ENCODE data around the gene DDA1.

DDA1 gene

GRCh38 chr19:17281391-17282304 is 27.7 kb upstream of the DDA1 start, which contains the start of gene ANKLE1:
Gene ANKLE1 (plus strand): TSS chr19:17281901. CDS start chr19:17281921, 20 bp downstream.
- Histone ChIP-seq H3K4me1 (ENCODE audit: insufficient read depth, low read length) (no peaks in the 10 kb centered on the region), H3K27ac (ENCODE audit: low read length) (no peak within 1 kb of the TSS), H3K9ac (ENCODE audit: low read depth, low read length) (no peak within 1 kb of the TSS), H4K20me1 (ENCODE audit: insufficient read depth, low read length) (peaks cover 7% of the 10 kb centered on the region; the same call in 1 of the 2 replicates), H3K9me3 (ENCODE audit: insufficient read depth, low read length, severe bottlenecking) (no peaks in the 10 kb centered on the region), H2AFZ (ENCODE audit: low read depth, low read length) (no peak within 1 kb of the TSS), H3K36me3 (ENCODE audit: insufficient read depth, low read length) (peaks cover 16% of the 10 kb centered on the region), H3K4me2 (ENCODE audit: insufficient read depth, low read length) (no peak within 1 kb of the TSS), H3K79me2 (ENCODE audit: insufficient read depth, low read length) (no peaks in the 10 kb centered on the region), H3K27me3 (ENCODE audit: insufficient read depth, low read length, poor library complexity) (no peaks in the 10 kb centered on the region), H3K4me3 (ENCODE audit: low read depth in 1 of 2, low read length in 2 of 2) (no peak within 1 kb of the TSS)
- ATAC-seq (ENCODE audit: insufficient read depth, low read depth) (no peak), DNase-seq (no peak)
- TF ChIP-seq EZH2 (IDR thresholded peaks at IDR 0.05; ENCODE audit: borderline replicate concordance, low read depth, low read length, severe bottlenecking) (no peak), CTCF (IDR thresholded peaks at IDR 0.05; ENCODE audit: borderline replicate concordance, extremely low read depth, low read length, poor library complexity, severe bottlenecking) (no peak)

- Histone ChIP-seq H3K9me3 (ENCODE audit: insufficient read depth, low read length, severe bottlenecking) (no peaks in the 10 kb centered on the region), H3K4me1 (ENCODE audit: insufficient read depth, low read length) (no peaks in the 10 kb centered on the region), H3K79me2 (ENCODE audit: insufficient read depth, low read length) (no peaks in the 10 kb centered on the region), H3K36me3 (ENCODE audit: insufficient read depth, low read length) (peaks cover 8% of the 10 kb centered on the region), H3K4me2 (ENCODE audit: insufficient read depth, low read length) (no peak overlapping the region), H3K27ac (ENCODE audit: low read length) (no peak overlapping the region), H3K9ac (ENCODE audit: low read depth, low read length) (no peak overlapping the region), H3K4me3 (ENCODE audit: low read depth in 1 of 2, low read length in 2 of 2) (no peak overlapping the region), H3K27me3 (ENCODE audit: insufficient read depth, low read length, poor library complexity) (no peaks in the 10 kb centered on the region), H2AFZ (ENCODE audit: low read depth, low read length) (no peak overlapping the region), H4K20me1 (ENCODE audit: insufficient read depth, low read length) (peaks cover 7% of the 10 kb centered on the region; the same call in 1 of the 2 replicates)
- ATAC-seq (ENCODE audit: insufficient read depth, low read depth) (peak; percentile 92), DNase-seq (peak; percentile 66)
- TF ChIP-seq EZH2 (IDR thresholded peaks at IDR 0.05; ENCODE audit: borderline replicate concordance, low read depth, low read length, severe bottlenecking): no peak
- peak; percentile 90 for TF ChIP-seq CTCF (IDR thresholded peaks at IDR 0.05; ENCODE audit: borderline replicate concordance, extremely low read depth, low read length, poor library complexity, severe bottlenecking)
Measured at GRCh38 chr19:17282488-17283125, 26.8 kb upstream of the DDA1 start.

- DNase-seq (no peak), ATAC-seq (ENCODE audit: insufficient read depth, low read depth) (no peak)
- no peak overlapping the region for H3K9ac ChIP-seq (ENCODE audit: low read depth, low read length)
- TF ChIP-seq EZH2 (IDR thresholded peaks at IDR 0.05; ENCODE audit: borderline replicate concordance, low read depth, low read length, severe bottlenecking): no peak
- no peak for TF ChIP-seq CTCF (IDR thresholded peaks at IDR 0.05; ENCODE audit: borderline replicate concordance, extremely low read depth, low read length, poor library complexity, severe bottlenecking)
- H3K27ac ChIP-seq (ENCODE audit: low read length): no peak overlapping the region
- no peak overlapping the region for H3K4me2 ChIP-seq (ENCODE audit: insufficient read depth, low read length)
- H3K79me2 ChIP-seq (ENCODE audit: insufficient read depth, low read length): no peaks in the 10 kb centered on the region
- no peaks in the 10 kb centered on the region for H3K27me3 ChIP-seq (ENCODE audit: insufficient read depth, low read length, poor library complexity)
- no peak overlapping the region for H3K4me3 ChIP-seq (ENCODE audit: low read depth in 1 of 2, low read length in 2 of 2)
- H3K9me3 ChIP-seq (ENCODE audit: insufficient read depth, low read length, severe bottlenecking): no peaks in the 10 kb centered on the region
- no peak overlapping the region for H2AFZ ChIP-seq (ENCODE audit: low read depth, low read length)
- no peaks in the 10 kb centered on the region for H3K4me1 ChIP-seq (ENCODE audit: insufficient read depth, low read length)
- H4K20me1 ChIP-seq (ENCODE audit: insufficient read depth, low read length): peaks cover 7% of the 10 kb centered on the region; the same call in 1 of the 2 replicates
- peaks cover 5% of the 10 kb centered on the region; the same call in 1 of the 2 replicates for H3K36me3 ChIP-seq (ENCODE audit: insufficient read depth, low read length)
Measured at GRCh38 chr19:17283504-17283996, 25.8 kb upstream of the DDA1 start.
